DOHH2 (cell line): ENCODE data around the gene CIAO2A.

Experiments
- EZH2phosphoT487 ChIP-seq: fragments of 200-600 bp; sonication (generic); IDR thresholded peaks from 2 replicates; pipeline ENCODE4 v1.6.1; 2017; ENCODE audit warnings: borderline replicate concordance, mild to moderate bottlenecking, antibody characterized with exemption, low read length, moderate library complexity, mixed read lengths
- TF ChIP-seq, protein P1 (sequence below): fragments of 200-600 bp; sonication (generic); IDR thresholded peaks from one replicate; pipeline ENCODE4 v1.5.1; 2014; ENCODE audit warnings: antibody characterized with exemption, mild to moderate bottlenecking, low read depth, low read length; ENCODE audit not compliant: poor library complexity, severe bottlenecking

DNA sequence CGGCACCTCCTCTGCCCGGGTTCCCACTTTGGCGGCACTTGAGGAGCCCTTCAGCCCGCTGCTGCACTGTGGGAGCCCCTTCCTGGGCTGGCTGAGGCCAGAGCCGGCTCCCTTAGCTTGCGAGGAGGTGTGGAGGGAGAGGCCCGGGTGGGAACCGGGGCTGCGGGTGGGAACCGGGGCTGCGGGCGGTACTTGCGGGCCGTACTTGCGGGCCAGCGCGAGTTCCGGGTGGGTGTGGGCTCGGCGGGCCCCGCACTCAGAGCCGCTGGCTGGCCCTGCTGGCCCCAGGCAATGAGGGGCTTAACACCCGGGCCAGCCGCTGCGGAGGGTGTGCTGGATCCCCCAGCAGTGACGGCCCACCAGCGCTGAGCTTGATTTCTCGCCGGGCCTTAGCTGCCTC, 32.9 kb downstream of the CIAO2A start:
- TF ChIP-seq, protein P1, sequence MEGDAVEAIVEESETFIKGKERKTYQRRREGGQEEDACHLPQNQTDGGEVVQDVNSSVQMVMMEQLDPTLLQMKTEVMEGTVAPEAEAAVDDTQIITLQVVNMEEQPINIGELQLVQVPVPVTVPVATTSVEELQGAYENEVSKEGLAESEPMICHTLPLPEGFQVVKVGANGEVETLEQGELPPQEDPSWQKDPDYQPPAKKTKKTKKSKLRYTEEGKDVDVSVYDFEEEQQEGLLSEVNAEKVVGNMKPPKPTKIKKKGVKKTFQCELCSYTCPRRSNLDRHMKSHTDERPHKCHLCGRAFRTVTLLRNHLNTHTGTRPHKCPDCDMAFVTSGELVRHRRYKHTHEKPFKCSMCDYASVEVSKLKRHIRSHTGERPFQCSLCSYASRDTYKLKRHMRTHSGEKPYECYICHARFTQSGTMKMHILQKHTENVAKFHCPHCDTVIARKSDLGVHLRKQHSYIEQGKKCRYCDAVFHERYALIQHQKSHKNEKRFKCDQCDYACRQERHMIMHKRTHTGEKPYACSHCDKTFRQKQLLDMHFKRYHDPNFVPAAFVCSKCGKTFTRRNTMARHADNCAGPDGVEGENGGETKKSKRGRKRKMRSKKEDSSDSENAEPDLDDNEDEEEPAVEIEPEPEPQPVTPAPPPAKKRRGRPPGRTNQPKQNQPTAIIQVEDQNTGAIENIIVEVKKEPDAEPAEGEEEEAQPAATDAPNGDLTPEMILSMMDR: no peak
- TF ChIP-seq EZH2phosphoT487: no peak
